Panc1 (cell line): ENCODE measurements around the gene NOTUM.

Experiments used
- CTCF ChIP-seq: fragments of 450-650 bp; IDR thresholded peaks from 2 replicates; pipeline ENCODE4 v1.5.1; 2017; ENCODE audit warnings: mild to moderate bottlenecking
- POLR2AphosphoS5 ChIP-seq: IDR thresholded peaks from 2 replicates; pipeline ENCODE4 v1.6.1; 2012; ENCODE audit warnings: mild to moderate bottlenecking, low read depth, low read length, moderate library complexity
- SIN3A ChIP-seq: IDR thresholded peaks from 2 replicates; pipeline ENCODE4 v1.6.1; 2012; ENCODE audit warnings: low read depth, mild to moderate bottlenecking, low read length, moderate library complexity, borderline replicate concordance; ENCODE audit not compliant: insufficient read depth

- TF ChIP-seq SIN3A (no peak), CTCF (no peak), POLR2AphosphoS5 (no peak)
Observed at GRCh38 chr17:81929253-81930141, 31.5 kb downstream of the NOTUM start.
